Esophagus mucosa (tissue), 1 donor: Measurements from ENCODE around the gene LRP1. TPM values are rescaled to one million over a fixed set of nuclear protein-coding genes. Genes with fewer than 3 reads are reported as not detected.

Experiments used
- ATAC-seq: fragments of 200-7000 bp; cut with Tn5 transposase; one replicate; pipeline ENCODE4 v1.9.1; 2020
- total RNA-seq: library from RNA; stranded (reverse); gene quantifications from one replicate; pipeline ENCODE4 v1.2.4, GENCODE V29; 2023
- donor health status: DM: yes; HTN: yes; CAD: no.

The LRP1 gene
- total RNA-seq, 1 donor from 2014 or later = 74.0 TPM

DNA sequence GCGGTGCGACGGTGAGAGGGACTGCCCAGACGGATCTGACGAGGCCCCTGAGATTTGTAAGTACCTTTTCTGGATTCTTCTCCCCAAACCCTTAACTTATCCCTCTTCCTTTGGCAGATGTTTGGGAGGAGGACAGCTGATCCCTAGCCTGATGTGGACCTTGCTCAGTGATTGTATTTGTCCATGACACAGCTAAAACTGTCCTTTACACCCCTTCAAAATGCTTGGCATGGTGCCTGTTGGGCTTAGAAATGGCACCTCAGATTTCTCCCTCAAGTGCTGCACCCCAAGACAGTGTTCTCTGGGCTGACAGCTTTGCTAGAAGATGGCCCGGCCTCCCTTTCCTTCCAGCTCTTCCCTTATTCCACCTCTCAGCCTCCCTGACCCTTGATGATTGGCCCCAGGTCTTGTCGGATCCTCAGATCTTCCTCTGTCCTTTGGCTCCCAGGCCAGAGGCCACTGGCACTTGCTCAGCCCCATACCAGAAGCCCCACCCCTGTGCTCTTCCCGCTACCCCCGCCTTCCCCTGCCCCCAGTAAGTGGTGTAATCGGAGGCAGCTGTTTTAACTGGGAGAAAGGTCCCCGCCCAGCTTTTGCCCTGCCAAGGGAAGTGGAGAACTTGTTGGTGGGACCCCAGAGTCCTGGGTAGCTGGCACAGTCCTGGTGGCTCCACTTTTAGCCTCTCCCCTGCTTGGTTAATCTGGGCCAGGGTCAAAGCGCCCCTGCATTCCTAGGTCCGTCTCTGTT lies 10.4 kb downstream of the LRP1 start:
- no peak for ATAC-seq

DNA sequence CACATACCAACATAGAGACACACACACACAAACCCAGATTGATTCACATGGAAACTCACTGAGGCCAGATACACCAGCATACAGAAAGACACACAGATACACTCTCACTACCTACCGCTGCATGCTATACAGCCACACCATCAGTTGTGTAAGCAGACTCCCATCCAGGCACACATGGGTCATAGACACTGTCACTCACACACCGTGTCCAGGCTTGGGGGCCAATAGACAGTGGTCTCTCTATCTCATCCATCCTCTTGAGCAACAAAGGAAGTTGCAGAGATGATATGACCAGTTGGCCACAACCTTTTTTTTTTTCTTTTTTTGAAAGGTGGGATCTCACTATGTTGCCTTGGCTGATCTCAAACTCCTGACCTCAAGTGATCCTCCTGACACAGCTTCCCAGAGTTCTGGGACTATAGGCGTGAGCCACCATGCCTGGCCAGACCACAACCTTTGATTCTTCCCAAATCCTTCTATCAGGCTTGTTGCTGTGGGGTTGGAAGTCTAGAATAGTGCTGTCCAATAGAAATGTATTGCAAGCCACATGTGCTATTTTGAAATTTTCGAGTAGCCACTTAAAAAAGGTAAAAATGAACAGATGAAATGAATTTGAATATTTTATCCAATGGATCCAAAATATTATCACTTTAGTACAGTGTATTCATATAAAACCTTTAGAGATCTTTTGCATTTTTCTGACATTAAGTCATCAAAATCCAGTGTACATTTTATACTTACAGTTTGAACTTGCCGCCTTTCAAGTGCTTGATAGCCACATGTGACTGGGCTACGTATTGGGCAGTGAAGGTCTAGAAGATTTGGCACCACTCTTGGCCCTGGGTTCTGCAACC lies 11.7 kb downstream of the LRP1 start:
- no peak for ATAC-seq

DNA sequence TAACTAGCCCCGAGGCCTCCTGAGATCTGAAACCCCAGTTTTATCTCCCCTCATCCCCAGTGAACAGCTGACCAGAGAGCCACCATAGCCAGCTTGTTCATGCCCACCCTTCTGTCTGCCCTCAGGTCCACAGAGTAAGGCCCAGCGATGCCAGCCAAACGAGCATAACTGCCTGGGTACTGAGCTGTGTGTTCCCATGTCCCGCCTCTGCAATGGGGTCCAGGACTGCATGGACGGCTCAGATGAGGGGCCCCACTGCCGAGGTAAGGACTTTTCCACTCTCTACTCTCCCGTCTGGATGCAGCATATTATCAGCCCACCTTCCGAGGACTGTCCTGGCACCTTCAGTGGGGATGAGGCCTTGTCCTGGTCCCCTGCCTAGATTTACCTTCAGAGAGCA lies 13.0 kb downstream of the LRP1 start:
- no peak for ATAC-seq

DNA sequence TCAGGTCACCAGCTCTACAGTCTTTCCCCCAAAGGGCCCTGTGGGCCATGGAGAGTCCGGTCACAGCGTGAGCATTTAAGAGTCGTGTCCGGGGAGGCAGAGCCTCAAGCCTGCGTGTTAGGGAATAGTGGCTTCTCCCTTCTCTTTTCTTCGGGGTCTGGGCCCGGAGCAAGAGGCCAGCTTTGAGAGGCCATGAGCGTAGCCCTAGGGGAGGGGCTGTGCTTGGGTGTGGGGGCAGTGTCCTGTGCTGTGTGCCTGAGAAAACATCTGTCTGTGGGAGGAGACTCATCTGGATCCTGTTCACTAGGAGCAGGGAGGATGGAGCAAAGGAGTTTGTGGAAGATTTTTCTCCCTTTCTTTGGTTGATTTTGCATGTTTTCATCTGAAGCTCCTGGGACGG lies 13.8 kb downstream of the LRP1 start:
- no peak for ATAC-seq

GRCh38 chr12:57142727-57143126 lies 14.4 kb downstream of the LRP1 start:
- no peak for ATAC-seq

- ATAC-seq = no peak
These were observed 15.2 kb downstream of the LRP1 start for GRCh38 chr12:57143454-57143853.

DNA sequence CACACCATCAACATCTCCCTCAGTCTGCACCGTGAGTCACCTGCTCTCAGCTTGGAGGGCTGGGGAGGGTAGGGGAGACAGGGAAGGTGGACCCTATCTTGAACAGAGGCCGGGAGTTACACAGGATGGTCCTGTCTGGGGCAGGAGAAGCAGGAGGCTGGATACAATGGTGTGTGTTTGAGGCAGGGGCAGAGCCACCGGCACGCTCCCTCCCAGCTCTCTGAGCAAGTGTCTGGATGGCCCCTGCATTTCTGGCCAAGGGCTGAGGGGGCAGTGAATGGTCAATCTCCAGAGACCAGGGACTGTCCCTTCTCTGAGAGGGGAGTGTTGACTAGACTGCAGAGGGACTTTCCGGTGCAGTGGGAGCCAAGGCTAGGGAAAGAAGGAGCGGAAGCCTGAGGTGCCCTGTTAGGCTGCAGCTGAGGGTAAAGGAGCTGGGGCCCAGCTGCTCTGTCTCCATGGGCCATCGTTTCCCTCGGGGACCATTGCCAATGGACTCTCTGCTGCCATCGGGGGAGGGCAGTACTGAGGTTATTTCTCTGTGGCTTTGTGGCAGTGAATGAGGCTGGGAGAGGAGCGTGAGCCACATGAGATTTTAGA lies 17.3 kb downstream of the LRP1 start:
- no peak for ATAC-seq

- no peak for ATAC-seq
These were observed 17.8 kb downstream of the LRP1 start for GRCh38 chr12:57146092-57146491.

DNA sequence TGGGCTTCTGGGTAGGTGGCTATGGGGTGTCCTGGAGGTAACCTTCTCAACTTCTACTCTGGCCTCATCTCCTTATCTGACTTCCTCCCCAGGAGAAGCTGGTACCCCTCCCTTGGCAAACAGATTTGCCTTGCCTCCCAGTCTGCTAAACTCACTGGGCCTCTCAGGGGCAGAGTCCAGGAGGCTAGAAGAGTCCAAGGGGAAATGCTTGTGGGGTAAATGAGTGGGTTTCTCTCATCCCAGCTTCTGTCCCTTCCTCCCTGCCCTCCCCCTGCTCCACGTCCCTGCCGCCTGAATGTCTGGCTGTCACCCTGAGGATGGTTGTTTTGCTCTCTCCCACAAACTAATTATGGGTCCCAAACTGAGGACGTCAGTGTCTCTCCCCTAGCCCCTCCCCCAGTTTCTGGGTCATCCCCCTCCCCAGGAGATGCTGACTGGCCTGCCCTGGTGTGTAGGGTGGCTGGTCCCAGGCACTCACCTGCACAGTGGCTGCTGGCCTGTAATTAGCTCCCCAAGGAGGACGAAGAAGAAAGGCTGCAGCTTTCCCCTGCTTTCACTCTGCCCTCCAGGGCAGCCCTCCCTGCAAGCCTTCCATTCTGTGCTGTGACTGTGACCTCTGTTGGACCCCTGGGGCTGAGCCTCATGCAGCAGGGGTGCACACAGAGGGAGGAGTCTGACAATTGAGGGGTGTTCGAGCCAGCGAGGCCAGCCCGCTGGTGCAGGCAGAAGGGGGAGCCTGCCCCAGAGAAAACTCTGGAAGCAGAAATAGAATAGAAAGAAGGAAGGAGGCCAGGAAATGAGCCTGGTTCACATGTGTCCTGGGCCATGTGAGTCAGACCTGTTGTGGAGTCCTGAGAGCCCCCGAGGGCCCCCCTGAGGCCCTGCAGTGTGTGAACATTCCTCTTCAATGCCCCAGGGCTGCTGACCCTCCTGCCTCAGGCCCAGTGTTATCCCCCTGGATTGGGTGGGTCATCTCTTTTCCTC lies 19.0 kb downstream of the LRP1 start, which contains the start of gene LRP1-AS:
TSS of gene LRP1-AS (minus strand) at position 659 of the 984 bp plus-strand sequence.
- ATAC-seq = no peak

- no peak for ATAC-seq
These were observed 20.4 kb downstream of the LRP1 start for GRCh38 chr12:57148469-57149244.

DNA sequence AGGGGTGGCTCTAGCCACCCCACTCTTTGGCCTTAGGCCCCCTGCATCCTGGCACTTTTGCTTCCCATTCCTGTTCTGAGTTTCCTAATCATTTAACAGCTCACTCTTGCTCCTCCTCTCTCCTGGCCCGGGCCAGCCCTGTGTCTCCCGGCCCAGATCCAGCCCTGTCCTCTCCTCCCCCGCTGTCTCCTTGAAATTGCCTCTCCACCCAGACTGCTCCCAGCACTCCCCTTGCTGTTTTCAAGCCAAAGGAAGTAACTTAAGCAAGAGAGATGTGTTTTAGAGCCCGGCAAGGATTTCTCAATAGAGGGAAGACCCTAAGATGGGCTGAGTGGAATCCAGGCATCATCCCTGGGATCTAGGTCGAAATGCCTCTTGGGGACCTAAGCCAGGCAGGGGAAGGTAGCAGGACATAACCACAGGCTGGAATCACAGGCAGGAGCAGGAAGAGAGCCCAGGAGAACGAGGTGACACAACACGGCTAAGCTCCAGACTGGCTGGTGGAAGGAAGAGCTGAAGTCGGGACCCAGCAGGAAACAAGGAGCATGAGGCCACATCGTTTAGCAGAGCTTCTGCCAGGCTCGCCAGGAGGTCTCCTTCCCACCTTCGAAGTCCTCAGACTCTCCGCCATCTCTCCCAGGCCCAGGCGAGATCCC lies 21.1 kb downstream of the LRP1 start:
- ATAC-seq = peak; percentile 18

- ATAC-seq = no peak
These were observed 22.2 kb downstream of the LRP1 start for GRCh38 chr12:57150400-57151000.

DNA sequence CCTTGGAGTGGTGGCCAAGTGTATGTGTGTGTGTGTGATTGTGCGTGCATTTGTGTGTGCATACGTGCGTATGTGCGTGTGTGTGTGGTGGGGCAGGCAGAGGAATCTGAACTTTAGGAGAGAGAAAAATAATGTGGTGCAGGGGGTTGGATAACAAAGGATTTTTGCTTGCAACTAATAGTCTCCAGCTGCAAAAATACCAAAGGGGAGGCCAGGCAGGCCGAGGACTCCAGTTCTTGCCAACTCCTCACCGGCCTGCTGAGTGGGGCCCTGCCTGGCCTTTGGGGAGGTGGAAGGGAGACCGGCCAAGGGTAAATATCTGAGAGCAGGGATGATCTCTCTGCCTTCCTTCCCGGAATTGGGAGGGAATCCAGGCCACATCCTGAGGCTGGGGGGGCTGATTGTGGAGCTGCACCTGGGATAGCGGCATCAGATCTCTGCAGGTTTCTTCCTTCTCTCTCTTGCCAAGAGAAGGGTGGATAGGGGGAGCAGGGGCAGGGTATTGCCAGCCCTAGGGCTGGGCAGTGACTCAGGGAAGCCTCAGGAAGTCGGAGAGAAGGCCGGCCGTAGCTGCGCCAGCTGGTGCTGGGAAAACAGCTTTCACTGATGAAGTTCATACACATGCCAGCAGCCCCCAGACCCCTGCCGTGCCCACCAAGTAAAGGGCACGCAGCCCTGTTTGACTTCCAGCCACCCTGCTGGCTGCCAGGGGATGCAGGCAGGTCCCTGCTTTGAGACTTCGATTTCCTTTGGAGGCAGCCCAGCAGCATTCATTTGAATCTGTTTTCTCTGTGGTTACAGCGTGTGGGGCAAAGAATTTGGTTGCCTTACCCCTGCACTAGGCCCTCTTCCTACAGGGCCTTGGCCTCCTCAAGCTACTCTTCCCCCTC lies 23.7 kb downstream of the LRP1 start:
- ATAC-seq = peak; percentile 65

DNA sequence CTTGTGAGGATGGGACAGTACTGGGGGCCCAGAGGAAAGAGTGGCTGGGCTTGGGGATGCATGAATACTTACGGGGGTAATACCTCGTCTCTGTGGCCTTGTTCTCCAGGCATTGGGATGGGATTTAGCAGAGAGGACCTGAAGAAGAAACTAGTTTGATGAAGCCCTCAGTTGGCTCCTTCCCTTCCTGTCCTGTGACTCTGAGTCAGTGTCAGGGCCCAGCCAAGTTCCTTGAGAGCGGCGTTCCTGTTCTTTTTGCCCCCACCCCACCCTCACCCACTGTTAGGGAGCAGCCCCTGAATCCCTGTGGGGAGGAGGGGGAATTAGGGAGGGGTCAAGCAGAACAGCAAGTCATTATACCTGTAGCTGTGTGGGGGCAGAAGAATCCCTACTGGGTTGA lies 24.4 kb downstream of the LRP1 start:
- peak; percentile 47 for ATAC-seq

GRCh38 chr12:57153415-57153997 lies 25.2 kb downstream of the LRP1 start:
- no peak for ATAC-seq

GRCh38 chr12:57154076-57154475 lies 25.8 kb downstream of the LRP1 start:
- no peak for ATAC-seq

DNA sequence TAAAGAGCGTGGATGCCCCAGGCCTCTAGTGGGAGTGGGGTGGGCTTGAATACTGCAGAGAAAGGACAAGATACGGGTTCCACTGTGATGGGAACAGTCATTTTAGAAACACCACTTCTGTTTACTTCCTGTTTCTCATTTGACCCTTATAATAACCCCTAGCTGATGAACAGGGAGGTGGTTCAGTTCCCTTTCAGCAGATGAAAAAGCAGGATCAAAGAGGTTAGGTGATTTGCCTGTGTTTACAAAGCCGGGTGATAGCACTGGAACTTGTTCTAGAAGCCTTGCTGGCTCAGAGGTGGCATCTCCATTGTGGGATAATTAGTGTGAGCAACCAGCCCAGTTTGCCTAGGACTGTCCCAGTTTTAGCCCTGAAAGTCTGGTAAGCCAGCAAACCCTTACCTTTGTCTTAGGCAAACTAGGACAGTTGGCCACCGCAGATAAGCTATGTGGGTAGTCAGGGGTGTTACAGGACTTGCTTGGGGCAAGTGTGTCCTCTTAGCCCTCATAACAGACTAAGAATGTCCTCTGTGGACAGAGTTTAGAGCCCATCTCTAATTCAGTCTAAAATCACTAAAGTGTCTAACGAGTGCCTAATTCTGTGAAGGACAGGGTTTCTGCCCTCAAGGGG lies 26.6 kb downstream of the LRP1 start:
- ATAC-seq = no peak

- no peak for ATAC-seq
These were observed 28.6 kb downstream of the LRP1 start for GRCh38 chr12:57156701-57157403.
